ENCODE results near the gene MUC22. TPM values are rescaled to one million over a fixed set of nuclear protein-coding genes. Genes with fewer than 3 reads are reported as not detected.
A peak's percentile ranks its signal among the peaks of the same experiment; 100 is the strongest.
"Not testable (repeated sequence)": the region's sequence is repeated elsewhere in the genome, so short reads cannot be mapped to it uniquely, and the experiment has no call there.

MUC22 gene
- total RNA-seq (2014; rRNA removed; shearing (Covaris generic)): not detected in 2 replicates

GRCh38 chr6:31010393-31011060, at the start of gene MUC22:
TSS of gene MUC22 (plus strand) at chr6:31010474. CDS start at chr6:31010707, 233 bp downstream.
- DNase-seq (ENCODE audit: low read depth): peak; percentile 84

- DNase-seq (ENCODE audit: low read depth): no peak
Measured at GRCh38 chr6:30960907-30961673, 49.2 kb upstream of the MUC22 start.

- DNase-seq (ENCODE audit: low read depth): no peak
Measured at GRCh38 chr6:30962716-30963115, 47.6 kb upstream of the MUC22 start.

GRCh38 chr6:30963641-30964040, 46.6 kb upstream of the MUC22 start:
- DNase-seq (ENCODE audit: low read depth): peak; percentile 55

- DNase-seq (ENCODE audit: low read depth): peak; percentile 41
Measured at GRCh38 chr6:30964075-30964474, 46.2 kb upstream of the MUC22 start.

- no peak for DNase-seq (ENCODE audit: low read depth)
Measured at GRCh38 chr6:30965140-30965601, 45.1 kb upstream of the MUC22 start.

GRCh38 chr6:30966154-30966553, 44.1 kb upstream of the MUC22 start:
- DNase-seq (ENCODE audit: low read depth): no peak

GRCh38 chr6:30969171-30969570, 41.1 kb upstream of the MUC22 start:
- DNase-seq (ENCODE audit: low read depth): not testable (repeated sequence)

- no peak for DNase-seq (ENCODE audit: low read depth)
Measured at GRCh38 chr6:30970946-30971345, 39.3 kb upstream of the MUC22 start.

- DNase-seq (ENCODE audit: low read depth): no peak
Measured at GRCh38 chr6:30972816-30973215, 37.5 kb upstream of the MUC22 start.

GRCh38 chr6:30974490-30975252, 35.6 kb upstream of the MUC22 start:
- no peak for DNase-seq (ENCODE audit: low read depth)

- no peak for DNase-seq (ENCODE audit: low read depth)
Measured at GRCh38 chr6:30979141-30979540, 31.1 kb upstream of the MUC22 start.

- no peak for DNase-seq (ENCODE audit: low read depth)
Measured at GRCh38 chr6:30979690-30980089, 30.6 kb upstream of the MUC22 start.

- DNase-seq (ENCODE audit: low read depth): peak; percentile 81
Measured at GRCh38 chr6:30981942-30982772, 28.1 kb upstream of the MUC22 start.

GRCh38 chr6:30983439-30983838, 26.8 kb upstream of the MUC22 start, which contains the start of gene MUC21:
TSS of gene MUC21 (plus strand) at chr6:30983718. CDS start at chr6:30983959, 241 bp downstream.
- no peak for DNase-seq (ENCODE audit: low read depth)

GRCh38 chr6:30985490-30985889, 24.8 kb upstream of the MUC22 start:
- DNase-seq (ENCODE audit: low read depth): no peak

- DNase-seq (ENCODE audit: low read depth): no peak
Measured at GRCh38 chr6:30987304-30987703, 23.0 kb upstream of the MUC22 start.

GRCh38 chr6:30988209-30988825, 22.0 kb upstream of the MUC22 start:
- DNase-seq (ENCODE audit: low read depth): no peak

- DNase-seq (ENCODE audit: low read depth): no peak
Measured at GRCh38 chr6:30990422-30991086, 19.7 kb upstream of the MUC22 start.

- DNase-seq (ENCODE audit: low read depth): peak; percentile 43
Measured at GRCh38 chr6:30991891-30992290, 18.4 kb upstream of the MUC22 start.
